Measurements from ENCODE around the gene SLC25A39.
A peak's percentile ranks its signal among the peaks of the same experiment; 100 is the strongest.

SLC25A39 gene

DNA sequence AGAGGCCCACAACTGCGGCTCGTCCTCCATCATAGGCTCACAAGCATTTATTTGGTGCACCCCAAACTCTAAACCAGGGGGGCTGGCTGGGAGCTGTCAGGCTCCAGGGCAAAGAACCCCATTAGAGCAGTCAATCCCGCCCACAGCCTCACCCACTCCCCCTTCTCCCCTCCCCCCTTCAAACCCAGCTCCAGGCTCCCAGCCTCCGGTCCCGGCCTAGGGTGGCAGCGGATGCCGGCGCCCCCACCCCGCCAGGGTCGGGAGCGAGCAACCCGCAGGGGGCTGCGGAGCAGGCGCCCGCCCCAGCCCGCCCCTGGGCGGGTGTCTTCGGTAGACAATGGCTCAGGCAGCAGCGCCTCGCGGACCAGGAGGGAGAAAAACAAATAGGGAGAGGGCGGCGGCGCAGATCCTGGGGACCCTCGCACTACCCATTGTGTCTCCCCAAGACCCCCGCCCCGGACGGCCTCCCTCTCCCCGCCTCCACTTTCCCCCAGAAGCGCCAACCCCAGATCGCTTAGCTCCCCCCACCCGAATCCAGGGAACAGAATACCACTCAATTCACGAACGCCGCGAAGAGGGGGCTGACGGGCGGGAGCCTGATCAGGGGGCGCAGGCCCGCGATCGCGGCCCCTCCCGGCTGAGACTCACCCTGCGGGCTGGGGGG lies 38.5 kb upstream of the SLC25A39 start:
- H3K4me3 ChIP-seq (replicated peaks in 1 of 2; ENCODE audit: low read depth in 2 of 2, low read length in 2 of 2), result peak overlapping the region; percentile 68 to 76
- DNase-seq (ENCODE audit: low read depth in 2 of 2), result no peak

GRCh38 chr17:44362459-44362948 lies 37.9 kb upstream of the SLC25A39 start:
- peak overlapping the region; percentile 68 to 76 for H3K4me3 ChIP-seq (replicated peaks in 1 of 2; ENCODE audit: low read depth in 2 of 2, low read length in 2 of 2)
- TF ChIP-seq CTCF (IDR thresholded peaks at IDR 0.05; ENCODE audit: low read depth, low read length), result no peak
- no peak for DNase-seq (ENCODE audit: low read depth in 2 of 2)

More for the DNA sequence above, 38.5 kb upstream of the SLC25A39 start:
- no peak for TF ChIP-seq CTCF (IDR thresholded peaks at IDR 0.05; ENCODE audit: low read depth, low read length)

DNA sequence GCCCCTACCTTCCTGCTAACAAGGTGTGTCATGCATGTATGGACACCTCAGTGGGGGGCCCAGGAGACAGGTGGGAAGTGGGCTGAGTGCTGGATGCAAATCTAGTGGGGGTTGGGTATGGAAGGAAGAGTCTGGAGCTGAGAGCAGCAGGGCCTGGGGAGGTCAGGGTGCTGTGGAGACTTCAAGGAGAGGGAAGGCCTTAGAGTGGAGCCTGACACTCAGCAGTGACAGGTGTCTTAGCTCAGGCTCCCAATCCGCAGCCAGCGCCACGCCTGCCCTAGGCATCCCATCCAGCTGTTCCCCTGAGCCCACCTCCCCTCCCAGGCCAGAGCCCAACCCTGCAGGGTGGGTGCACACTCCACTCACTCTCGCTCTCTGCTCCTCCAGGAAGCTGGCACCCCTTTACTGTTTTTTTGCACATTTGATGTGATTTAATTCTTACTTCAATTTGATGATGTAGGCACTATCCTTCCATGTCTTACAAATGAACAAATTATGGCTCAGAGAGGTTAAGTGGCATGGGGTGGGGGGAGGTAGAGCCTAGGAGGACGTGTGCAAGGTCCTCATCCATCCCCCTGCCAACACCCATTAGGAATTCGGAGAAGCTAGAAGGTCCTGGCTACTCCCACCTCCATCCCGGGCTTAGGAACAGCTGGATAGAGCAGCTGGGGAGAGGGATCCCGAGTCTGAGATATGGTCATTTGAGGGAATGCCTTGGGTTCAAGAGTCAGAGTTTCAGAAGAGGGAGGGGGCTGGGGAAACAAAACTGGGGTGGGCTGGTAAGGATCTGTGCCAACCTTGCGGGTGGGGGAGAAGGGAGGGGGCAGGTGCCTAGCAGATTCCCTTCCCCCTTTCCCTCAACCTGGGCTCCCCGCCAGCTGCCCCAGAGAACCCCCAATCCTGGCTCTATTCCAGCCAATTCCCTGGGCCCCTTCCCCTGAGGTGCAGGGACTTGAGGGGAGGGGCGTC lies 37.0 kb upstream of the SLC25A39 start:
- H3K4me3 ChIP-seq (replicated peaks in 1 of 2; ENCODE audit: low read depth in 2 of 2, low read length in 2 of 2), result no peak overlapping the region
- no peak for DNase-seq (ENCODE audit: low read depth in 2 of 2)

GRCh38 chr17:44360826-44361225 lies 36.2 kb upstream of the SLC25A39 start:
- no peak overlapping the region for H3K4me3 ChIP-seq (replicated peaks in 1 of 2; ENCODE audit: low read depth in 2 of 2, low read length in 2 of 2)
- no peak for TF ChIP-seq CTCF (IDR thresholded peaks at IDR 0.05; ENCODE audit: low read depth, low read length)
- DNase-seq (ENCODE audit: low read depth in 2 of 2), result peak; percentile 51 to 71

More for the DNA sequence above, 37.0 kb upstream of the SLC25A39 start:
- no peak for TF ChIP-seq CTCF (IDR thresholded peaks at IDR 0.05; ENCODE audit: low read depth, low read length)

- TF ChIP-seq CTCF (IDR thresholded peaks at IDR 0.05; ENCODE audit: low read depth, low read length), result no peak
- no peak for DNase-seq (ENCODE audit: low read depth in 2 of 2)
- H3K4me3 ChIP-seq (replicated peaks in 1 of 2; ENCODE audit: low read depth in 2 of 2, low read length in 2 of 2), result no peak overlapping the region
Measured at GRCh38 chr17:44360144-44360533, 35.5 kb upstream of the SLC25A39 start.

- H3K4me3 ChIP-seq (replicated peaks in 1 of 2; ENCODE audit: low read depth in 2 of 2, low read length in 2 of 2), result no peak overlapping the region
- no peak for TF ChIP-seq CTCF (IDR thresholded peaks at IDR 0.05; ENCODE audit: low read depth, low read length)
- DNase-seq (ENCODE audit: low read depth in 2 of 2), result no peak
Measured at GRCh38 chr17:44359458-44360143, 35.0 kb upstream of the SLC25A39 start.

Data from cardiac fibroblast (primary cell).